Astrocyte of the cerebellum (primary cell): Measurements from ENCODE around the gene SV2C.

Experiments used
- DNase-seq: peaks from one replicate; pipeline ENCODE4 v3.0.0-alpha.2; 2011; ENCODE audit warnings: low read depth
- H3K4me3 ChIP-seq: 2 replicates; pipeline ENCODE4 v1.5.1; 2011; ENCODE audit warnings: mild to moderate bottlenecking, low read depth, low read length, moderate library complexity
- in situ Hi-C: cut with HindIII; loops from 2 replicates; pipeline ENCODE4 v1.10.0; 2017; ENCODE audit warnings: low sequenced_read_pairs
- TF ChIP-seq, protein P1 (sequence below): IDR thresholded peaks from 2 replicates; pipeline ENCODE4 v1.5.1; 2012; ENCODE audit warnings: low read length, low read depth, moderate library complexity, mild to moderate bottlenecking; ENCODE audit errors: missing control alignments

Gene SV2C

DNA sequence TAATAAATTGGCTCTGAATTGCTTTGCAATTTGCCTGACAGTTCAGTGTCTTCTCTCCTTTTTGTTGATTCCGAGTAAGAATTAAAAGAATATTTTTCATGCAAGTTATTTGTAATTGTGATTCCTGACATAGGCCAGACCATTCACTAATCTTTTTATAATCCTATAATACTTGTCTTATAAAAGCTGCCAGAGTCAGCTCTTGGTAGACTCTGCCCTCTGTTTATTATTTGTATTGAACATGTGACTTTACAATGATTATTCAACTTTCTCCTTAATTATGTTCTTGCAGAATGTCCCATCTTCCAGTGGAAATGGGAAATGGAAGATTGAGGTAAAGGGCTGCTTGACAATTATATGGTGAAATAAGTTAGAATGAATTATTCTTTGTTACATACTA, 121.0 kb downstream of the SV2C start:
- in situ Hi-C loops, result no loop called here
- DNase-seq, result no peak
- TF ChIP-seq, protein P1, sequence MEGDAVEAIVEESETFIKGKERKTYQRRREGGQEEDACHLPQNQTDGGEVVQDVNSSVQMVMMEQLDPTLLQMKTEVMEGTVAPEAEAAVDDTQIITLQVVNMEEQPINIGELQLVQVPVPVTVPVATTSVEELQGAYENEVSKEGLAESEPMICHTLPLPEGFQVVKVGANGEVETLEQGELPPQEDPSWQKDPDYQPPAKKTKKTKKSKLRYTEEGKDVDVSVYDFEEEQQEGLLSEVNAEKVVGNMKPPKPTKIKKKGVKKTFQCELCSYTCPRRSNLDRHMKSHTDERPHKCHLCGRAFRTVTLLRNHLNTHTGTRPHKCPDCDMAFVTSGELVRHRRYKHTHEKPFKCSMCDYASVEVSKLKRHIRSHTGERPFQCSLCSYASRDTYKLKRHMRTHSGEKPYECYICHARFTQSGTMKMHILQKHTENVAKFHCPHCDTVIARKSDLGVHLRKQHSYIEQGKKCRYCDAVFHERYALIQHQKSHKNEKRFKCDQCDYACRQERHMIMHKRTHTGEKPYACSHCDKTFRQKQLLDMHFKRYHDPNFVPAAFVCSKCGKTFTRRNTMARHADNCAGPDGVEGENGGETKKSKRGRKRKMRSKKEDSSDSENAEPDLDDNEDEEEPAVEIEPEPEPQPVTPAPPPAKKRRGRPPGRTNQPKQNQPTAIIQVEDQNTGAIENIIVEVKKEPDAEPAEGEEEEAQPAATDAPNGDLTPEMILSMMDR, result no peak
- no peak overlapping the region for H3K4me3 ChIP-seq

GRCh38 chr5:76204713-76205112, 121.5 kb downstream of the SV2C start:
- in situ Hi-C loops, result no loop called here
- TF ChIP-seq, protein P1, result no peak

DNA sequence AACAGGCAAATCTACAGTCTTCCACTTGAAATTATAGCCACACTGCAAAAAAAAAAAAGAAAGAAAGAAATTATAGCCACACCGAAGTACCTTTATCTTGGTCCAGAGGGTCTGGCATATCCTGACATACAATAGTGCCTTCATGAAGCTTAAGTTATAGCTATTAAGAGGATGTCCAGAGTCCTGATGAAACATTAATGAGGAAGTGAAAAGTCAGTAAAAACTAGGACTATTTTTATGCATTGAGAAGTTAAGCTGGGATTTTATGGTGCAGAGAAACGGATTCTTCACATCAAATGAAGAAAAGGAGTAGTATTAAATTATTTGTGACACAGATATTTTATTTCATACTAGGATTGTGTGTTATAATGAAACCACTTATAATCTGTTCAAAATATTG, 123.9 kb downstream of the SV2C start:
- H3K4me3 ChIP-seq, result no peak overlapping the region
- in situ Hi-C loops, result no loop called here
- DNase-seq, result no peak
- TF ChIP-seq, protein P1, result no peak

More at GRCh38 chr5:76204713-76205112, 121.5 kb downstream of the SV2C start:
- H3K4me3 ChIP-seq, result no peak overlapping the region
- no peak for DNase-seq

GRCh38 chr5:76209297-76209696, 126.1 kb downstream of the SV2C start:
- no peak overlapping the region for H3K4me3 ChIP-seq
- DNase-seq, result no peak
- TF ChIP-seq, protein P1, result no peak
- in situ Hi-C loops, result no loop called here

- TF ChIP-seq, protein P1, result no peak
- H3K4me3 ChIP-seq, result no peak overlapping the region
- in situ Hi-C loops, result no loop called here
- no peak for DNase-seq
These were observed 127.8 kb downstream of the SV2C start for GRCh38 chr5:76210946-76211345.

GRCh38 chr5:76213858-76214257, 130.7 kb downstream of the SV2C start:
- in situ Hi-C loops, result no loop called here
- TF ChIP-seq, protein P1, result no peak
- DNase-seq, result no peak
- H3K4me3 ChIP-seq, result no peak overlapping the region

DNA sequence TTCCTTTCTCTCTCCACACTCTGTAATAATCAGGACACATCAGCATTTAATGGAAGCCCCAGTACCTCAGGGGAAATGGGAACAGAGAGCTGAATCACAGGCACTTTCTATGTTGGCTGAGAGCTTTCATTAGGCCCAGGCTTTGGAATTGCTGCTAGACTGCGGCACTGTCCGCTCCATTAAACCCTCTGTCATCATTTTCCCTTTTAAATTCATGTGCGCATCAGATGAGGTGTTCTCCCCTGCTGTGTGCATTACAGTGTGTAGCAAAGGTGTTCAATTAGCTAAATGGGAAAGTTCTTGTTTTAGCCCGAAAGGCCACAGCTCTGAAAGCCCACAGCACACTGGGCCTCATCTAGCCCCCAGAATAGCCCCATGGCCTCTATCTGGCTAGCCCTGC, 133.6 kb downstream of the SV2C start:
- no peak overlapping the region for H3K4me3 ChIP-seq
- DNase-seq, result no peak
- TF ChIP-seq, protein P1, result no peak
- in situ Hi-C loops, result no loop called here
